ENCODE results near the gene CDC14A. TPM values are rescaled to one million over a fixed set of nuclear protein-coding genes. Genes with fewer than 3 reads are reported as not detected.

Gene CDC14A
- total RNA-seq: 1 to 10 TPM; 2.0 to 4.0 (median 3.3) TPM
- 1 to 10 TPM; 1.4 to 3.0 TPM for polyA plus RNA-seq
- long read RNA-seq, donor 1, full-length matches to known transcripts: 1 of 2 reads
- long read RNA-seq, donor 1, partial matches to known transcripts: 0 of 2 reads
- long read RNA-seq, donor 1, other reads (novel, unspliced or antisense): 1 of 2 reads
- long read RNA-seq, donor 2, full-length matches to known transcripts: 2 of 3 reads
- long read RNA-seq, donor 2, partial matches to known transcripts: 0 of 3 reads
- long read RNA-seq, donor 2, other reads (novel, unspliced or antisense): 1 of 3 reads
- long read RNA-seq, donor 3, full-length matches to known transcripts: 1 of 1 reads
- long read RNA-seq, donor 3, partial matches to known transcripts: 0 of 1 reads
- long read RNA-seq, donor 3, other reads (novel, unspliced or antisense): 0 of 1 reads

GRCh38 chr1:100352267-100353070 is at the start of gene CDC14A:
CDC14A (plus strand) TSS chr1:100352506; CDS start chr1:100352955, 449 bp downstream.
- Histone ChIP-seq H3K27ac (peak within 1 kb of the TSS; percentile 80 to 95 (median 90)), H3K4me3 (peak within 1 kb of the TSS; percentile 67 to 97 (median 90)), H3K27me3 (no peaks in the 10 kb centered on the region), H3K9me3 (no peaks in the 10 kb centered on the region), H3K4me1 (peaks cover 3 to 41% (median 38%) of the 10 kb centered on the region in 9 donors), H3K36me3 (no peaks in the 10 kb centered on the region)
- 1% methylated on average over 56 to 65 of the region's 65 CpGs for WGBS, 2 donors
- no peak for TF ChIP-seq CTCF (IDR thresholded peaks at IDR 0.05)
- DNase-seq (peak; percentile 91 to 94), ATAC-seq (peak; percentile 90 to 96 (median 92))
- intact Hi-C loops (cut with DNase I): loop anchor here in 8 of 10 donors (1.0 to 10.0 kb wide), 10 partner anchors 45 to 542 kb away; partner anchors contain the start of genes RTCA (in 3 of the 8), EXTL2 (in 1 of the 8), SASS6 (in 1 of the 8) and SLC30A7 (in 1 of the 8)

- no peak for ATAC-seq
- H3K27ac ChIP-seq: no peak overlapping the region
- no peak for DNase-seq
- H3K27me3 ChIP-seq: no peaks in the 10 kb centered on the region
- H3K9me3 ChIP-seq: no peaks in the 10 kb centered on the region
- WGBS, 2 donors: 90 to 96% methylated on average over 2 of the region's 2 CpGs
- H3K4me1 ChIP-seq: no peaks in the 10 kb centered on the region
- no peak overlapping the region for H3K4me3 ChIP-seq
- H3K36me3 ChIP-seq: no peaks in the 10 kb centered on the region
- intact Hi-C loops (cut with DNase I): no loop called here
- no peak for TF ChIP-seq CTCF (IDR thresholded peaks at IDR 0.05)
These were observed 49.6 kb upstream of the CDC14A start for GRCh38 chr1:100302739-100303138.

DNA sequence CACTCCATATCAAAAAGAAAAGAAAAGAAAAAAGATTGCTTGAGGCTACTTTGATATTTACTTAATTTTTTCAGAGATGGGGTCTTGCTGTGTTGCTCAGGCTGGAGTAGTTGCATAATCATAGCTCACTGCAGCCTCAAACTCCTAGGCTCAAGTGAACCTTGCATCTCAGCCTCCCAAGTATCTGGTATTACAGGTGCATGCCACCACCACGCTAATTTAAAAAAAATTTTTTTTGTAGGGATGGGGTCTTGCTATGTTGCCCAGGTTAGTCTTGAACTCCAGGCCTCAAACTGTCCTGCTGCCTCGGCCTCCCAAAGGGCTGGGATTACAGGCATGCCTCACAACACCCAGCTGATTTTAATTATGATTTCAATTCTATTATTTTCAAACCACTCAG is 48.1 kb upstream of the CDC14A start:
- no peak overlapping the region for H3K27ac ChIP-seq
- H3K36me3 ChIP-seq: no peaks in the 10 kb centered on the region
- 85 to 88% methylated on average over 2 of the region's 2 CpGs for WGBS, 2 donors
- H3K4me3 ChIP-seq: no peak overlapping the region
- H3K4me1 ChIP-seq: no peaks in the 10 kb centered on the region
- TF ChIP-seq CTCF (IDR thresholded peaks at IDR 0.05): no peak
- no peaks in the 10 kb centered on the region for H3K27me3 ChIP-seq
- DNase-seq: no peak
- intact Hi-C loops (cut with DNase I): no loop called here
- no peak for ATAC-seq
- no peaks in the 10 kb centered on the region for H3K9me3 ChIP-seq

- ATAC-seq (no peak), DNase-seq (no peak)
- no peak overlapping the region for H3K4me3 ChIP-seq
- TF ChIP-seq CTCF (IDR thresholded peaks at IDR 0.05): no peak
- WGBS, 2 donors: 83% methylated on average over 3 of the region's 3 CpGs
- no peak overlapping the region for H3K27ac ChIP-seq
- no peaks in the 10 kb centered on the region for H3K4me1 ChIP-seq
- no peaks in the 10 kb centered on the region for H3K27me3 ChIP-seq
- intact Hi-C loops (cut with DNase I): no loop called here
- no peaks in the 10 kb centered on the region for H3K36me3 ChIP-seq
- peaks cover 0 to 6% (median 0%) of the 10 kb centered on the region in 11 donors for H3K9me3 ChIP-seq
These were observed 47.4 kb upstream of the CDC14A start for GRCh38 chr1:100304921-100305320.

Measured in heart right ventricle (tissue), 16 donors.